Tibial nerve (tissue), 4 donors: ENCODE data around the gene FAS.

Experiments
- CTCF ChIP-seq, 5 experiments: fragments of 200-600 bp in 3 of 5; fragments of 450-650 bp in 2 of 5; sonication (generic) in 3 of 5; IDR thresholded peaks; one replicate each; pipeline ENCODE4 v1.5.1; 2016 to 2019; ENCODE audit warnings: antibody characterized with exemption in 5 of 5, mild to moderate bottlenecking in 3 of 5, moderate library complexity in 2 of 5
- EP300 ChIP-seq, 2 donors: sonication (generic); formaldehyde crosslinking; IDR thresholded peaks; one replicate each; pipeline ENCODE4 v1.6.1; 2017; ENCODE audit warnings: antibody characterized with exemption in 2 of 2, mild to moderate bottlenecking in 1 of 2
- POLR2A ChIP-seq, 2 donors: fragments of 450-650 bp; IDR thresholded peaks; one replicate each; pipeline ENCODE4 v1.6.1; 2017; ENCODE audit warnings: antibody characterized with exemption in 2 of 2, mild to moderate bottlenecking in 2 of 2, moderate library complexity in 2 of 2

- TF ChIP-seq EP300 (IDR thresholded peaks at IDR 0.05) (no peak), CTCF (IDR thresholded peaks at IDR 0.05) (no peak), POLR2A (IDR thresholded peaks at IDR 0.05) (no peak)
These were observed 16.7 kb downstream of the FAS start for GRCh38 chr10:89007129-89007893.
